SK-N-SH treated with all-trans-retinoic acid at 6 μM for 48 hours (cell line): ENCODE results near the gene HTT.

ENCODE experiments used
- ATAC-seq: fragments of 200-7000 bp; cut with Tn5 transposase; 3 replicates; pipeline ENCODE4 v1.9.1; 2020; ENCODE audit warnings: mild to moderate bottlenecking, moderate library complexity
- BACH2 ChIP-seq: fragments of 250-450 bp; sonication (Bioruptor Pico); IDR thresholded peaks from 2 replicates; pipeline ENCODE4 v1.9.0; 2021; ENCODE audit warnings: mild to moderate bottlenecking, borderline replicate concordance
- CSDC2 ChIP-seq: fragments of 250-450 bp; sonication (Bioruptor Pico); IDR thresholded peaks from 2 replicates; pipeline ENCODE4 v1.5.0; 2020; ENCODE audit warnings: mild to moderate bottlenecking, moderate library complexity
- ESRRG ChIP-seq: fragments of 250-450 bp; sonication (Bioruptor Pico); IDR thresholded peaks from 2 replicates; pipeline ENCODE4 v1.6.1; 2021; ENCODE audit warnings: mild to moderate bottlenecking
- ISL1 ChIP-seq: fragments of 250-450 bp; sonication (Bioruptor Pico); IDR thresholded peaks from 2 replicates; pipeline ENCODE4 v2.1.2; 2022; ENCODE audit warnings: mild to moderate bottlenecking, moderate library complexity
- OSR1 ChIP-seq: fragments of 250-450 bp; sonication (Bioruptor Pico); IDR thresholded peaks from 2 replicates; pipeline ENCODE4 v1.8.0; 2022; ENCODE audit warnings: moderate library complexity, mild to moderate bottlenecking, inconsistent platforms
- PPARA ChIP-seq: fragments of 250-450 bp; sonication (Bioruptor Pico); IDR thresholded peaks from 2 replicates; pipeline ENCODE4 v1.5.0; 2020; ENCODE audit warnings: mild to moderate bottlenecking, borderline replicate concordance
- RARB ChIP-seq: fragments of 250-450 bp; sonication (Bioruptor Pico); IDR thresholded peaks from 2 replicates; pipeline ENCODE4 v1.8.0; 2021; ENCODE audit warnings: mild to moderate bottlenecking, moderate library complexity
- SNAI2 ChIP-seq: fragments of 250-450 bp; sonication (Bioruptor Pico); IDR thresholded peaks from 2 replicates; pipeline ENCODE4 v1.5.0; 2020; ENCODE audit warnings: mild to moderate bottlenecking, moderate library complexity
- TOX ChIP-seq: fragments of 250-450 bp; sonication (Bioruptor Pico); IDR thresholded peaks from 2 replicates; pipeline ENCODE4 v1.8.0; 2021; ENCODE audit warnings: mild to moderate bottlenecking, moderate library complexity, borderline replicate concordance
- ZC3H10 ChIP-seq: fragments of 250-450 bp; sonication (Bioruptor Pico); IDR thresholded peaks from 2 replicates; pipeline ENCODE4 v1.5.1; 2021; ENCODE audit warnings: mild to moderate bottlenecking, moderate library complexity
- ZFP3 ChIP-seq: fragments of 250-450 bp; sonication (Bioruptor Pico); IDR thresholded peaks from 2 replicates; pipeline ENCODE4 v1.5.0; 2020; ENCODE audit warnings: mild to moderate bottlenecking, moderate library complexity
- ZFP30 ChIP-seq: fragments of 450-650 bp; formaldehyde crosslinking; IDR thresholded peaks from 2 replicates; pipeline ENCODE4 v1.5.0; 2022; ENCODE audit warnings: mild to moderate bottlenecking, moderate library complexity
- ZNF565 ChIP-seq: fragments of 450-650 bp; formaldehyde crosslinking; conservative IDR thresholded peaks from 2 replicates; pipeline ENCODE4 v1.5.0; 2020; ENCODE audit warnings: low read depth, mild to moderate bottlenecking, moderate library complexity
- TF ChIP-seq, protein P1 (sequence below): fragments of 250-450 bp; sonication (Bioruptor Pico); IDR thresholded peaks from 2 replicates; pipeline ENCODE4 v1.5.0; 2020; ENCODE audit warnings: mild to moderate bottlenecking, moderate library complexity
- TF ChIP-seq, protein P2 (sequence below): fragments of 250-450 bp; sonication (Bioruptor Pico); IDR thresholded peaks from 2 replicates; pipeline ENCODE4 v1.5.1; 2021; ENCODE audit warnings: mild to moderate bottlenecking, moderate library complexity
- TF ChIP-seq, protein P3 (sequence below): fragments of 250-450 bp; sonication (Bioruptor Pico); IDR thresholded peaks from 2 replicates; pipeline ENCODE4 v1.5.1; 2020; ENCODE audit warnings: low read depth, mild to moderate bottlenecking, moderate library complexity
- TF ChIP-seq, protein P4 (sequence below): fragments of 250-450 bp; sonication (Bioruptor Pico); IDR thresholded peaks from 2 replicates; pipeline ENCODE4 v1.8.0; 2021; ENCODE audit warnings: low read depth, mild to moderate bottlenecking, moderate library complexity, borderline replicate concordance

Gene HTT

DNA sequence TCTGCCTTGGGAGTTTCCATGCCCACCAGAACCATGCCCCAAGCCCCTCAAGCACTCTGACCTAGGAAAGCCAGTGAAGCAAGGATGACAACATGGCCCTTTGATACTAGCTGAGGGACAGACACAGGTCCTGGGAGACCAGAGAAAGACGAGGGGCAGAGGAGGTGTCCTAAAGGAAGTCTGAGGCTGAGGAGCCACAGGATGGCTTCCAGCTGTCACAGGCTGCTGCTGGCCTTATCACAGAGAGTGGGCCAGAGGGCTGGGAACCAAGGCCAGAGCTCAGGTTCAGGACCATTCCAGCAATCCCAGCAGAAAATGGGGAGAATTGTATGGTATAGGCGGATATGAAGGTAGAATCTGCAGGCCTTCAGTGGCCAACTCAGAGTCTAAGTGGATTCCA, 142.8 kb downstream of the HTT start (continued):
- TF ChIP-seq, protein P1, sequence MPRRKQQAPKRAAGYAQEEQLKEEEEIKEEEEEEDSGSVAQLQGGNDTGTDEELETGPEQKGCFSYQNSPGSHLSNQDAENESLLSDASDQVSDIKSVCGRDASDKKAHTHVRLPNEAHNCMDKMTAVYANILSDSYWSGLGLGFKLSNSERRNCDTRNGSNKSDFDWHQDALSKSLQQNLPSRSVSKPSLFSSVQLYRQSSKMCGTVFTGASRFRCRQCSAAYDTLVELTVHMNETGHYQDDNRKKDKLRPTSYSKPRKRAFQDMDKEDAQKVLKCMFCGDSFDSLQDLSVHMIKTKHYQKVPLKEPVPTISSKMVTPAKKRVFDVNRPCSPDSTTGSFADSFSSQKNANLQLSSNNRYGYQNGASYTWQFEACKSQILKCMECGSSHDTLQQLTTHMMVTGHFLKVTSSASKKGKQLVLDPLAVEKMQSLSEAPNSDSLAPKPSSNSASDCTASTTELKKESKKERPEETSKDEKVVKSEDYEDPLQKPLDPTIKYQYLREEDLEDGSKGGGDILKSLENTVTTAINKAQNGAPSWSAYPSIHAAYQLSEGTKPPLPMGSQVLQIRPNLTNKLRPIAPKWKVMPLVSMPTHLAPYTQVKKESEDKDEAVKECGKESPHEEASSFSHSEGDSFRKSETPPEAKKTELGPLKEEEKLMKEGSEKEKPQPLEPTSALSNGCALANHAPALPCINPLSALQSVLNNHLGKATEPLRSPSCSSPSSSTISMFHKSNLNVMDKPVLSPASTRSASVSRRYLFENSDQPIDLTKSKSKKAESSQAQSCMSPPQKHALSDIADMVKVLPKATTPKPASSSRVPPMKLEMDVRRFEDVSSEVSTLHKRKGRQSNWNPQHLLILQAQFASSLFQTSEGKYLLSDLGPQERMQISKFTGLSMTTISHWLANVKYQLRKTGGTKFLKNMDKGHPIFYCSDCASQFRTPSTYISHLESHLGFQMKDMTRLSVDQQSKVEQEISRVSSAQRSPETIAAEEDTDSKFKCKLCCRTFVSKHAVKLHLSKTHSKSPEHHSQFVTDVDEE (CRISPR knock-in tag) = no peak
- TF ChIP-seq CSDC2 (CRISPR knock-in tag) (no peak), ESRRG (CRISPR knock-in tag) (no peak), ZFP3 (no peak), BACH2 (CRISPR knock-in tag) (no peak), ZFP30 (no peak), SNAI2 (CRISPR knock-in tag) (no peak)
- TF ChIP-seq, protein P2, sequence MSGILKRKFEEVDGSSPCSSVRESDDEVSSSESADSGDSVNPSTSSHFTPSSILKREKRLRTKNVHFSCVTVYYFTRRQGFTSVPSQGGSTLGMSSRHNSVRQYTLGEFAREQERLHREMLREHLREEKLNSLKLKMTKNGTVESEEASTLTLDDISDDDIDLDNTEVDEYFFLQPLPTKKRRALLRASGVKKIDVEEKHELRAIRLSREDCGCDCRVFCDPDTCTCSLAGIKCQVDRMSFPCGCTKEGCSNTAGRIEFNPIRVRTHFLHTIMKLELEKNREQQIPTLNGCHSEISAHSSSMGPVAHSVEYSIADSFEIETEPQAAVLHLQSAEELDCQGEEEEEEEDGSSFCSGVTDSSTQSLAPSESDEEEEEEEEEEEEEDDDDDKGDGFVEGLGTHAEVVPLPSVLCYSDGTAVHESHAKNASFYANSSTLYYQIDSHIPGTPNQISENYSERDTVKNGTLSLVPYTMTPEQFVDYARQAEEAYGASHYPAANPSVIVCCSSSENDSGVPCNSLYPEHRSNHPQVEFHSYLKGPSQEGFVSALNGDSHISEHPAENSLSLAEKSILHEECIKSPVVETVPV (CRISPR knock-in tag) = no peak

DNA sequence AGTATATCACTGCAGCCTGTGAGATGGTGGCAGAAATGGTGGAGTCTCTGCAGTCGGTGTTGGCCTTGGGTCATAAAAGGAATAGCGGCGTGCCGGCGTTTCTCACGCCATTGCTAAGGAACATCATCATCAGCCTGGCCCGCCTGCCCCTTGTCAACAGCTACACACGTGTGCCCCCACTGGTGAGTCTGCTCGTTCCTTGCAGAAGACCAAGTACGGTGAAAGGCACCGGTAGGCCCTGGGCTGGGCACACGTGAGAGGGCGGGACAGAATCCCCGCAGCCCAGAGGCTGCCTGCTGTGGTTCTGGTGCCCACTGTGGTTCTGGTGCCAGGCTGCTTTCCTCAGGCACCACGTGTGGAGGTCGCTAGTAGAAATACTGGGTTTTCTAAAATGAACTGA, 143.3 kb downstream of the HTT start:
- ATAC-seq = no peak
- TF ChIP-seq, protein P1 (CRISPR knock-in tag) = no peak
- no peak for TF ChIP-seq ZFP30
- no peak for TF ChIP-seq TOX
- TF ChIP-seq RARB (CRISPR knock-in tag) = no peak
- no peak for TF ChIP-seq ZNF565 (CRISPR knock-in tag)
- TF ChIP-seq, protein P2 (CRISPR knock-in tag) = no peak
- TF ChIP-seq ZFP3 = no peak
- no peak for TF ChIP-seq ESRRG (CRISPR knock-in tag)
- TF ChIP-seq ISL1 = no peak
- no peak for TF ChIP-seq PPARA (CRISPR knock-in tag)
- TF ChIP-seq, protein P3, sequence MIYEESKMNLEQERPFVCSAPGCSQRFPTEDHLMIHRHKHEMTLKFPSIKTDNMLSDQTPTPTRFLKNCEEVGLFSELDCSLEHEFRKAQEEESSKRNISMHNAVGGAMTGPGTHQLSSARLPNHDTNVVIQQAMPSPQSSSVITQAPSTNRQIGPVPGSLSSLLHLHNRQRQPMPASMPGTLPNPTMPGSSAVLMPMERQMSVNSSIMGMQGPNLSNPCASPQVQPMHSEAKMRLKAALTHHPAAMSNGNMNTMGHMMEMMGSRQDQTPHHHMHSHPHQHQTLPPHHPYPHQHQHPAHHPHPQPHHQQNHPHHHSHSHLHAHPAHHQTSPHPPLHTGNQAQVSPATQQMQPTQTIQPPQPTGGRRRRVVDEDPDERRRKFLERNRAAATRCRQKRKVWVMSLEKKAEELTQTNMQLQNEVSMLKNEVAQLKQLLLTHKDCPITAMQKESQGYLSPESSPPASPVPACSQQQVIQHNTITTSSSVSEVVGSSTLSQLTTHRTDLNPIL (CRISPR knock-in tag) = no peak
- TF ChIP-seq, protein P4, sequence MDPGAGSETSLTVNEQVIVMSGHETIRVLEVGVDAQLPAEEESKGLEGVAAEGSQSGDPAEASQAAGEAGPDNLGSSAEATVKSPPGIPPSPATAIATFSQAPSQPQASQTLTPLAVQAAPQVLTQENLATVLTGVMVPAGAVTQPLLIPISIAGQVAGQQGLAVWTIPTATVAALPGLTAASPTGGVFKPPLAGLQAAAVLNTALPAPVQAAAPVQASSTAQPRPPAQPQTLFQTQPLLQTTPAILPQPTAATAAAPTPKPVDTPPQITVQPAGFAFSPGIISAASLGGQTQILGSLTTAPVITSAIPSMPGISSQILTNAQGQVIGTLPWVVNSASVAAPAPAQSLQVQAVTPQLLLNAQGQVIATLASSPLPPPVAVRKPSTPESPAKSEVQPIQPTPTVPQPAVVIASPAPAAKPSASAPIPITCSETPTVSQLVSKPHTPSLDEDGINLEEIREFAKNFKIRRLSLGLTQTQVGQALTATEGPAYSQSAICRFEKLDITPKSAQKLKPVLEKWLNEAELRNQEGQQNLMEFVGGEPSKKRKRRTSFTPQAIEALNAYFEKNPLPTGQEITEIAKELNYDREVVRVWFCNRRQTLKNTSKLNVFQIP (CRISPR knock-in tag) = no peak
- TF ChIP-seq OSR1 (CRISPR knock-in tag) = no peak
- TF ChIP-seq ZC3H10 (CRISPR knock-in tag) = no peak
